GM12878 (cell line): ENCODE measurements around the gene CRACDL. TPM values are rescaled to one million over a fixed set of nuclear protein-coding genes. Genes with fewer than 3 reads are reported as not detected.

ENCODE experiments used
- ATAC-seq: fragments of 200-7000 bp; cut with Tn5 transposase; 3 replicates; pipeline ENCODE4 v1.9.1; 2020; ENCODE audit warnings: mild to moderate bottlenecking, moderate library complexity
- BruUV-seq: library from RNA; stranded (reverse); fragments of 400-500 nt; replicated peaks from 2 replicates; lab custom pipeline; 2021; lab: Mats Ljungman, UMichigan
- CTCF ChIA-PET: fragments of 300-600 bp; sonication (Branson Sonifier 250); formaldehyde crosslinking; extraction: SDS; loops from one replicate; lab custom pipeline; 2021; ENCODE audit warnings: inconsistent platforms; lab: Yijun Ruan, JAX
- POLR2A ChIA-PET: fragments of 350-600 bp; formaldehyde crosslinking; extraction: SDS; loops from one replicate; lab custom pipeline; 2021; ENCODE audit warnings: inconsistent platforms; lab: Charles Lee
- RAD21 ChIA-PET: fragments of 300-600 bp; sonication (Branson Sonifier 250); formaldehyde crosslinking; loops from one replicate; lab custom pipeline; 2023; ENCODE audit warnings: antibody characterized with exemption; ENCODE audit not compliant: unreplicated experiment; lab: Charles Lee
- SMC1A ChIA-PET: fragments of 300-600 bp; sonication (Branson Sonifier 250); formaldehyde crosslinking; loops from one replicate; lab custom pipeline; 2023; ENCODE audit not compliant: unreplicated experiment, uncharacterized antibody; lab: Charles Lee
- DNase-seq: peaks from one replicate; pipeline ENCODE4 v3.0.0-alpha.2; 2011; ENCODE audit warnings: low read depth, low spot score
- FAIRE-seq: peaks from 3 replicates; lab custom pipeline; 2011; peaks lifted over from hg19 to GRCh38; lab: Jason Lieb, UNC
- H2AFZ ChIP-seq: 2 replicates; pipeline ENCODE4 v1.6.0; 2011; ENCODE audit warnings: low read depth, low read length, control low read depth; ENCODE audit not compliant: control insufficient read depth
- H3K27ac ChIP-seq: 2 replicates; pipeline ENCODE4 v1.5.1; 2011; ENCODE audit warnings: control low read depth; ENCODE audit not compliant: control insufficient read depth, insufficient read depth
- H3K27me3 ChIP-seq, 2 experiments: replicated peaks in 1 of 2; 2 replicates each; pipeline versions ENCODE4 v1.6.0 to v1.6.1; 2011; ENCODE audit warnings: low read length in 1 of 2; ENCODE audit not compliant: control insufficient read depth in 2 of 2, insufficient read depth in 2 of 2
- H3K36me3 ChIP-seq, 2 experiments: 2 replicates each; pipeline ENCODE4 v1.5.1; 2011; ENCODE audit warnings: low read length in 1 of 2; ENCODE audit not compliant: control insufficient read depth in 2 of 2, insufficient read depth in 2 of 2
- H3K4me1 ChIP-seq: 2 replicates; pipeline ENCODE4 v1.6.1; 2011; ENCODE audit warnings: mild to moderate bottlenecking, low read length, moderate library complexity, mixed read lengths; ENCODE audit not compliant: control insufficient read depth, insufficient read depth
- H3K4me2 ChIP-seq: 2 replicates; pipeline ENCODE4 v1.6.0; 2011; ENCODE audit warnings: control low read depth; ENCODE audit not compliant: control insufficient read depth, insufficient read depth
- H3K4me3 ChIP-seq: fragments of 200-600 bp; sonication (generic); 2 replicates; pipeline ENCODE4 v1.5.1; 2016
- H3K79me2 ChIP-seq: 2 replicates; pipeline ENCODE4 v1.6.0; 2011; ENCODE audit warnings: low read length; ENCODE audit not compliant: control insufficient read depth, insufficient read depth
- H3K9ac ChIP-seq: 2 replicates; pipeline ENCODE4 v1.8.0; 2011; ENCODE audit warnings: low read length, control low read depth, mixed read lengths; ENCODE audit not compliant: control insufficient read depth, insufficient read depth
- H3K9me3 ChIP-seq: replicated peaks from 3 replicates; pipeline ENCODE4 v1.5.1; 2011; ENCODE audit warnings: mild to moderate bottlenecking, low read length; ENCODE audit not compliant: control insufficient read depth, insufficient read depth
- H4K20me1 ChIP-seq: 2 replicates; pipeline ENCODE4 v1.6.0; 2011; ENCODE audit not compliant: control insufficient read depth, insufficient read depth
- EGR1 ChIP-seq, 2 experiments: IDR thresholded peaks; 1 replicate in 1 of 2; 2 replicates in 1 of 2; pipeline ENCODE4 v1.6.1; 2011 to 2012; ENCODE audit warnings: low read depth in 2 of 2, low read length in 2 of 2, borderline replicate concordance in 1 of 2, mild to moderate bottlenecking in 1 of 2, moderate library complexity in 1 of 2
- MYB ChIP-seq: fragments of 150-350 bp; IDR thresholded peaks from 2 replicates; pipeline ENCODE4 v1.6.1; 2014; ENCODE audit warnings: mild to moderate bottlenecking, low read depth, low read length, borderline replicate concordance
- RELA ChIP-seq: fragments of 450-650 bp; IDR thresholded peaks from 2 replicates; pipeline ENCODE4 v1.8.0; 2014; ENCODE audit warnings: borderline replicate concordance; ENCODE audit not compliant: partially characterized antibody
- WGBS: methylation state at CpG from one replicate; pipeline ENCODE4 v1.1.6; 2016; ENCODE audit warnings: low lambda C conversion rate; ENCODE audit not compliant: insufficient replicate concordance, insufficient coverage; ENCODE audit errors: missing lambda C conversion rate; 5-methylcytosine and 5-hydroxymethylcytosine counted together
- in situ Hi-C: fragments of 300-500 bp; cut with MboI; formaldehyde crosslinking; loops from 9 replicates; pipeline ENCODE4 v1.14.3; 2018; ENCODE audit warnings: mixed read lengths
- intact Hi-C: fragments of 100-400 bp; cut with micrococcal nuclease; formaldehyde crosslinking; loops from one replicate; pipeline ENCODE4 v1.14.2; 2022; ENCODE audit not compliant: unreplicated experiment
- polyA plus RNA-seq, 11 experiments: library from polyadenylated mRNA; depleted of rRNA in 4 of 11; unstranded in 6 of 11; stranded (reverse) in 5 of 11; fragments of >200 nt; fragmentation: Nextera tagmentation in 4 of 11; fragmentation: Illumina TruSeq in 1 of 11; extraction: Ambion mirVana in 4 of 11; extraction: Trizol in 1 of 11; gene quantifications; 1 replicate in 1 of 11; 2 replicates in 10 of 11; pipeline versions ENCODE4 v1.2.1 to v1.2.3, GENCODE V29; 2011 to 2016; ENCODE audit warnings: inconsistent platforms in 2 of 11, missing spikeins in 2 of 11, low read depth in 1 of 11
- total RNA-seq, 4 experiments: library from RNA; depleted of rRNA in 3 of 4; stranded (reverse); fragments of >200 nt in 3 of 4; fragmentation: Illumina TruSeq in 1 of 4; extraction: Trizol in 1 of 4; gene quantifications; 2 replicates each; pipeline versions ENCODE4 v1.2.1 to v1.2.3, GENCODE V29; 2013 to 2021
- TF ChIP-seq, protein P1 (sequence below): IDR thresholded peaks from 2 replicates; pipeline ENCODE4 v1.6.1; 2012; ENCODE audit warnings: low read length, inconsistent platforms

Gene CRACDL
- total and polyA plus RNA-seq, 10 of the 15 experiments (the other 5 are each of a cell fraction or from before 2014, with no cell fraction given), result 0.03 to 0.72 (median 0.14) TPM

GRCh38 chr2:98804265-98804650 lies 131.8 kb downstream of the CRACDL start:
- Histone ChIP-seq H3K9me3 (no peaks in the 10 kb centered on the region), H3K27ac (no peak overlapping the region), H3K9ac (no peak overlapping the region), H3K27me3 (peaks cover 0 to 4% of the 10 kb centered on the region in 2 experiments; a peak in 3 of 4 replicates), H3K36me3 (no peaks in the 10 kb centered on the region), H3K4me1 (no peaks in the 10 kb centered on the region), H4K20me1 (no peaks in the 10 kb centered on the region), H2AFZ (no peak overlapping the region), H3K79me2 (no peaks in the 10 kb centered on the region), H3K4me2 (no peak overlapping the region), H3K4me3 (no peak overlapping the region)
- intact Hi-C loops (no loop called here), in situ Hi-C loops (no loop called here)
- WGBS, result 49% methylated on average over 8 of the region's 8 CpGs
- ATAC-seq (no peak), FAIRE-seq (no peak), DNase-seq (no peak)
- ChIA-PET RAD21 (interaction anchor here (0.9 kb wide), 1 partner anchor 57 kb away, joined by 3 read pairs; no protein-coding TSS in a partner anchor), POLR2A (no interaction called here), CTCF (interaction anchor here (0.6 kb wide), 1 partner anchor 33 kb away, joined by 4 read pairs; no protein-coding TSS in a partner anchor), SMC1A (interaction anchor here (0.7 kb wide), 1 partner anchor 10 kb away, joined by 3 read pairs; no protein-coding TSS in a partner anchor)
- TF ChIP-seq MYB, result no peak
- TF ChIP-seq, protein P1, sequence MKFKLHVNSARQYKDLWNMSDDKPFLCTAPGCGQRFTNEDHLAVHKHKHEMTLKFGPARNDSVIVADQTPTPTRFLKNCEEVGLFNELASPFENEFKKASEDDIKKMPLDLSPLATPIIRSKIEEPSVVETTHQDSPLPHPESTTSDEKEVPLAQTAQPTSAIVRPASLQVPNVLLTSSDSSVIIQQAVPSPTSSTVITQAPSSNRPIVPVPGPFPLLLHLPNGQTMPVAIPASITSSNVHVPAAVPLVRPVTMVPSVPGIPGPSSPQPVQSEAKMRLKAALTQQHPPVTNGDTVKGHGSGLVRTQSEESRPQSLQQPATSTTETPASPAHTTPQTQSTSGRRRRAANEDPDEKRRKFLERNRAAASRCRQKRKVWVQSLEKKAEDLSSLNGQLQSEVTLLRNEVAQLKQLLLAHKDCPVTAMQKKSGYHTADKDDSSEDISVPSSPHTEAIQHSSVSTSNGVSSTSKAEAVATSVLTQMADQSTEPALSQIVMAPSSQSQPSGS, result no peak
- no peak for TF ChIP-seq EGR1 (IDR thresholded peaks at IDR 0.05; ENCODE audit: borderline replicate concordance in 1 of 2, low read depth in 2 of 2, low read length in 2 of 2)
- TF ChIP-seq RELA, result no peak
- BruUV-seq, result no TSS peak
